ENCODE measurements around the gene RORC. TPM values are rescaled to one million over a fixed set of nuclear protein-coding genes. Genes with fewer than 3 reads are reported as not detected.
A peak's percentile ranks its signal among the peaks of the same experiment; 100 is the strongest.
"Not testable (repeated sequence)": the region's sequence is repeated elsewhere in the genome, so short reads cannot be mapped to it uniquely, and the experiment has no call there.

RORC gene
- polyA plus RNA-seq, 1 donor from 2014 or later = 0.26 TPM

DNA sequence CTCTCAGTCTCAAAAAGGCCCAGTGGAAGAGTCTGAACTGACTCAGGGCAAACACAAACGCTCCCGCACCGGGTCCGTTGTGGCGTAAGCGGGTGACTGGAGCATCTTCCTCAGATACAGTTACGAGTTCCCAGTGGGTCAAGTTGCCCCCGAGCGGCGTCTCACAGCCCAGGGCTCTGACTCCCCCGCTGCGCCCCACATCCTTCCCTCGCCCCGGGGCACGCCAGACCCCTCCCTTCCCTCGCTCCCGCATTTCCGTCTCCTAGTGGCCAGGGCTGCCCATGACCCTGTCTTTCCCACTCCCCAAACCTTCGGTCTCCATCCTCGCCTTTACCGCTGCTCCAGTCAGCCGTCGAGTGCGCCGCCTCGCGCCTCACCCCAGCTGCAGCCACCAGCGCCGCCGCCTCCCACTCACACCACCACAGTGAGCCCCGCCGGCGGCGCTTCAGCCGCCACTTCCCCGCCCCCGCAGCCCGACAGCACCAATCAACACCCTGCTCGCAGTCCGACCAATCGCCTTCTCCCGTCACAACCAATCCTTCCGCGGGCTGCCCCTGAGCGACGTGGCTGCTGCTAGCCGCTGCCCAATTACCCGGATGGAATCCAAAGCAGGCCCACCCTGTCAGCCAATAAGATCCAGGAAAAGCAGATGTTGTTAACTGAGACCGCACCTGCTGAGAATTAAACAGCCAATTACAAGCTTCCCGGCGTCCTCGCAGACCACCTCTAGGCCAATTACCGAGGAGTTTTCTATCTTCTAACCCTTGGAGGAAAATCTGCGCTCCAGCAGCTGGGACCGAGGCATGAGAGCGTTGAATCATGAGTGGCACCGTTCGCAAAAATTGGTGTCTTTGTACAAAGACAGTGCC lies 41.3 kb downstream of the RORC start, which contains the start of gene TDRKH:
TDRKH (minus strand) TSS at position 430 of the 869 bp plus-strand sequence. CDS start 7,478 bp downstream, outside the sequence.
- peaks cover 2% of the 10 kb centered on the region for H3K36me3 Mint-ChIP-seq
- H3K27me3 Mint-ChIP-seq = peaks cover 3% of the 10 kb centered on the region
- H3K9me3 Mint-ChIP-seq = no peaks in the 10 kb centered on the region
- peak within 1 kb of the TSS; percentile 91 to 98 (median 98) for H3K4me3 Mint-ChIP-seq
- peak within 1 kb of the TSS; percentile 56 to 99 (median 91) for H3K27ac Mint-ChIP-seq
- peaks cover 10 to 16% (median 15%) of the 10 kb centered on the region in 3 donors for H3K4me1 Mint-ChIP-seq

- H3K27ac Mint-ChIP-seq = no peak overlapping the region
- no peaks in the 10 kb centered on the region for H3K36me3 Mint-ChIP-seq
- no peaks in the 10 kb centered on the region for H3K9me3 Mint-ChIP-seq
- H3K4me1 Mint-ChIP-seq = peaks cover 10 to 15% (median 14%) of the 10 kb centered on the region in 3 donors
- H3K27me3 Mint-ChIP-seq = peaks cover 3% of the 10 kb centered on the region
- no peak overlapping the region for H3K4me3 Mint-ChIP-seq
Observed at GRCh38 chr1:151787689-151788088, 43.9 kb downstream of the RORC start.

DNA sequence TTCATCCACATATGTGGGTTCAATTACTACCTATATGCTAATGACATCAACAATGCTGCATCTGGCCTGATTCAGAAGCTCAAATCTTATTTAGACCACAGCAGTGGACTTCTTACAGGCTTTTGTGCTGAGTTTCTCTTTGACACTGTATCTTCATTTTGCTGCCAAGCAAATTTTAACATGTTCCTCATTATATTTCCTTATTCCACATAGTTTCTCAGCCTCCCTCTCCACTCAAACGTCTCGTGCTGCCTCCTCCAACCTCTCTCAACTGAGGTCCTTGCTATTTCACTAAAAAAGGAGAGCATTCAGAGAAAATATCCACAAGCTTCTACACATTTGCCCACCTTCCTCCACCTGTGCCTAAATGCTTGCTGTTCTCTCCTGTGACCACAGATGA lies 47.8 kb downstream of the RORC start:
- peaks cover 6% of the 10 kb centered on the region for H3K36me3 Mint-ChIP-seq
- no peak overlapping the region for H3K4me3 Mint-ChIP-seq
- peaks cover 0 to 1% (median 0%) of the 10 kb centered on the region in 3 donors for H3K4me1 Mint-ChIP-seq
- H3K27me3 Mint-ChIP-seq = no peaks in the 10 kb centered on the region
- no peak overlapping the region for H3K27ac Mint-ChIP-seq
- H3K9me3 Mint-ChIP-seq = no peaks in the 10 kb centered on the region

- Mint-ChIP-seq H3K4me1 (peaks cover 0 to 1% (median 0%) of the 10 kb centered on the region in 3 donors), H3K4me3 (no peak overlapping the region), H3K9me3 (no peaks in the 10 kb centered on the region), H3K36me3 (peaks cover 6% of the 10 kb centered on the region), H3K27ac (no peak overlapping the region), H3K27me3 (no peaks in the 10 kb centered on the region)
Observed at GRCh38 chr1:151782741-151783140, 48.9 kb downstream of the RORC start.

DNA sequence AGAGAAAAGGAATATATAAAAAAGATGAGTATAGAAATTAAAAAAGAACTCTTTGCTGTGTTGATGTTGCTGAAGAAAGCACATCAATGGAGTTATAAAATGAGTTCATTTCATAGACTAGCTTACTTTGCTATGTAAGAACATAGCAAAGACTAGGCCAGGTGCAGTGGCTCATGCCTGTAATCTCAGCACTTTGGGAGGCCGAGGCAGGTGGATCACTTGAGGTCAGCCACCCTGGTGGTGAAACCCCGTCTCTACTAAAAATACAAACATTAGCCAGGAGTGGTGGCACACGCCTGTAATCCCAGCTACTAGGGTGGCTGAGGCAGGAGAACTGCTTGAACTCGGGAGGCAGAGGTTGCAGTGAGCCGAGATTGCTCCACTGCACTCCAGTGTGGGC lies 49.6 kb downstream of the RORC start:
- H3K4me3 Mint-ChIP-seq, H3K4me1 Mint-ChIP-seq, H3K9me3 Mint-ChIP-seq, H3K27ac Mint-ChIP-seq, H3K36me3 Mint-ChIP-seq, H3K27me3 Mint-ChIP-seq: not testable (repeated sequence)

DNA sequence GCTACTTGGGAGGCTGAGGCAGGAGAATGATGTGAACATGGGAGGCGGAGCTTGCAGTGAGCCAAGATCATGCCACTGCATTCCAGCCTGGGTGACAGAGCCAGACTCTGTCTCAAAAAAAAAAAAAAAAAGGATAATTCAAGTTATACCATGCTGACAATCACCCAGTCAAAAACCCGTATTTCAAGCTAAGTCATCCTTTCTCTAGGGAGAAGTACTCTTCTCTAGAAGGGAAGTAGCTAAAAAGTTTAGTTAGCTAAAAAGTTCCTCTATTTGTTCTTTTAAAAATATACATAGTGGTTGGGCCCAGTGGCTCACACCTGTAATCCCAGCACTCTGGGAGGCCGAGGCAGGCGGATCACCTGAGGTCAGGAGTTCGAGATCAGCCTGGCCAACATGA lies 50.9 kb downstream of the RORC start:
- H3K4me1 Mint-ChIP-seq, H3K27me3 Mint-ChIP-seq, H3K4me3 Mint-ChIP-seq, H3K9me3 Mint-ChIP-seq, H3K36me3 Mint-ChIP-seq, H3K27ac Mint-ChIP-seq: not testable (repeated sequence)

DNA sequence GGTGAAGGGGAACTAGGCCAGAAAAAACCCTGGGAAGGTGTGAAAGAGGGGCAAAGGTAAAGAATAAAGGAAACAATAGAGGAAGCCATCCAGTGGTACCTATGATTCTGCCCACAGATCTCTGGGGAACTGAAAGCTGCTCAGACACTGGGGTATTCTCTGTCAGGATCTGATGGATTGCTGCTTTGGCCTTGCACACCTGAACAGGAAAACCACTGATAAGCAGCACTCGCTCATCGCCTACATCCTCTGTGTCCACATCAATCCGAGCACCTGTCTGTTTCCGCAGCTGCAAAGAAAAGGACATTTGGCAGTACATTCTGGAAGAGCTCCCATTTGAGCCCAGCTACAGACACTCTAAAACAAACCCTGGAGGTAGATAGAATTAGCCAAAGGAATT lies 51.8 kb downstream of the RORC start:
- Mint-ChIP-seq H3K27ac (no peak overlapping the region), H3K36me3 (peaks cover 7% of the 10 kb centered on the region), H3K4me1 (no peaks in the 10 kb centered on the region), H3K4me3 (no peak overlapping the region), H3K27me3 (no peaks in the 10 kb centered on the region), H3K9me3 (no peaks in the 10 kb centered on the region)

DNA sequence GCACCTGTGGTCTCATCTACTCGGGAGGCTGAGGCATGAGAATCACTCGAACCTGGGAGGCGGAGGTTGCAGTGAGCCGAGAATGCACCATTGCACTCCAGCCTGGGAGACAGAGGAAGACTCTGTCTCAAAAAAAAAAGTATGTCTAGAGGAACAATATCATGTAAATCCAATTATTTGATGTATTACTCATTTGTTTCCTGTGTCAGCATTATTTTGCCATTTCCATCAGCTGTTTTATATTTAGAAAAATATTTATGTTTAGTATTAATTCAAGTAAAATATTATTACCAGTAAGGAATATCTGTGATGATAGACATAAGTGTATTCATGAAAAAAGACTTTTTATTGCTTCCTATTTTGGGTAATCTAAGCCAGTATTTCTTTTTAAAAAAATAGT lies 54.3 kb downstream of the RORC start:
- Mint-ChIP-seq H3K27ac (no peak overlapping the region), H3K36me3 (peaks cover 7% of the 10 kb centered on the region), H3K4me3 (no peak overlapping the region), H3K9me3 (no peaks in the 10 kb centered on the region), H3K4me1 (peaks cover 0 to 1% (median 0%) of the 10 kb centered on the region in 3 donors), H3K27me3 (no peaks in the 10 kb centered on the region)

DNA sequence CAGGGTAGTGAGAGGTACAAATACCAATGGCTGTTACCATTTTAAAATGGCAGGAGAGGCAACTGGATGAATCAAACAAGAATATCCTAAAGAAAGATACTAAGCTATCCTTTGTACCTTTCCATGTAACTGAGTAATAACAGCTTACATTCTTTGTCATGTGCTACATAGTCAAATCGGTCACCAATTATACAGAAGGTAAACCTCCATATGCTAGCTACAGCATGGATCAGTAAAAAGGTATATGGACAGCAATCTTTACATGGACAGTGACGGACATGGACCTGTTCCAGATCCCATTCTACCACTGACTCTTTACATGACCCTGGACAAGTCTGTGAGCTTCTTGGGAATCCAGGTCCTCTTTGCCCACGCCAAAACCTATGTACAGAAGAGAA lies 54.9 kb downstream of the RORC start:
- peaks cover 7% of the 10 kb centered on the region for H3K36me3 Mint-ChIP-seq
- H3K4me3 Mint-ChIP-seq = no peak overlapping the region
- H3K4me1 Mint-ChIP-seq = peaks cover 0 to 1% (median 0%) of the 10 kb centered on the region in 3 donors
- no peaks in the 10 kb centered on the region for H3K27me3 Mint-ChIP-seq
- no peaks in the 10 kb centered on the region for H3K9me3 Mint-ChIP-seq
- no peak overlapping the region for H3K27ac Mint-ChIP-seq

GRCh38 chr1:151775894-151776664 lies 55.5 kb downstream of the RORC start:
- no peaks in the 10 kb centered on the region for H3K9me3 Mint-ChIP-seq
- H3K27me3 Mint-ChIP-seq = no peaks in the 10 kb centered on the region
- peaks cover 0 to 1% (median 0%) of the 10 kb centered on the region in 3 donors for H3K4me1 Mint-ChIP-seq
- H3K36me3 Mint-ChIP-seq = peaks cover 3% of the 10 kb centered on the region
- H3K4me3 Mint-ChIP-seq = no peak overlapping the region
- H3K27ac Mint-ChIP-seq = no peak overlapping the region

- H3K9me3 Mint-ChIP-seq = no peaks in the 10 kb centered on the region
- H3K27ac Mint-ChIP-seq = no peak overlapping the region
- peaks cover 3% of the 10 kb centered on the region for H3K36me3 Mint-ChIP-seq
- H3K4me3 Mint-ChIP-seq = no peak overlapping the region
- H3K4me1 Mint-ChIP-seq = peaks cover 0 to 1% (median 0%) of the 10 kb centered on the region in 3 donors
- no peaks in the 10 kb centered on the region for H3K27me3 Mint-ChIP-seq
Observed at GRCh38 chr1:151774256-151774922, 57.2 kb downstream of the RORC start.

DNA sequence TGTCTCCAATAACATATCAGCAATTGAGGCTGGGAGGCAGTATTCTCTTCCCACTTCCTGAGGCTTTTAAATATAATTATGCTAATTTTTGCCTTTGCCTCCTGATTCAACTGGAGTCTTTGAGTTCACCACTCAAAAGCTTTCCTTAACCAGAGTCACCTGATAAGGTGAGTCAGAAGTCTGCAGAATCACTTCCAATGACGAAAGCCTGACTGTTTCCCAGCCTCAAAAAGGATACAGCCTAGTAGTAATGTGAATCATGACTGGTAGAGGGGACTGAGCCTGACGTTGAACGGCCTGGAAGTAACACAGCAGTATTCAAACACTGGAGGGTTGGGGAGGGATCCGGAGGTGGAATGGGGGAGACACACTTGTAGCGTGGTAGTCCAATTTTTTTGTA lies 57.9 kb downstream of the RORC start:
- Mint-ChIP-seq H3K36me3 (peaks cover 1% of the 10 kb centered on the region), H3K27me3 (no peaks in the 10 kb centered on the region), H3K9me3 (no peaks in the 10 kb centered on the region), H3K27ac (peak overlapping the region in 1 of 3 donors; percentile 1), H3K4me1 (peaks cover 0 to 1% (median 0%) of the 10 kb centered on the region in 3 donors), H3K4me3 (no peak overlapping the region)

DNA sequence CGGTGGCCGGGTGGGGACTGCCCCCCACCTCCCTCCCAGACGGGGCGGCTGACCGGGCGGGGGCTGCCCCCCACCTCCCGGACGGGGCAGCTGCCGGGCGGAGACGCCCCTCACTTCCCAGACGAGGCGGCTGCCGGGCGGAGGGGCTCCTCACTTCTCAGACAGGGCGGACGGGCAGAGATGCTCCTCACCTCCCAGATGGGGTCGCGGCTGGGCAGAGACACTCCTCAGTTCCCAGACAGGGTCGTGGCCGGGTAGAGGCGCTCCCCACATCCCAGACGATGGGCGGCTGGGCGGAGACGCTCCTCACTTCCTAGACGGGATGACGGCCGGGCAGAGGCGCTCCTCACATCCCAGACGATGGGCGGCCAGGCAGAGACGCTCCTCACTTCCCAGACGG lies 62.3 kb downstream of the RORC start:
- not testable (repeated sequence) for H3K27ac Mint-ChIP-seq, H3K4me3 Mint-ChIP-seq, H3K36me3 Mint-ChIP-seq, H3K27me3 Mint-ChIP-seq, H3K4me1 Mint-ChIP-seq, H3K9me3 Mint-ChIP-seq

GRCh38 chr1:151768351-151769066 lies 63.1 kb downstream of the RORC start:
- H3K27ac Mint-ChIP-seq = peak overlapping the region in 1 of 3 donors; percentile 33
- H3K36me3 Mint-ChIP-seq, H3K4me1 Mint-ChIP-seq, H3K9me3 Mint-ChIP-seq, H3K27me3 Mint-ChIP-seq, H3K4me3 Mint-ChIP-seq: not testable (repeated sequence)
